Stimulated activated CD4-positive, alpha-beta T cell treated with anti-CD3 and anti-CD28 coated beads, TNF-alpha, amount 100 ng/mL, for 48 hours (primary cell): ENCODE data around the gene STXBP1.

Experiments
- DNase-seq, 3 donors: peaks; one replicate each; pipeline ENCODE4 v3.0.0-alpha.2; 2020; ENCODE audit warnings: low read depth in 3 of 3

Gene STXBP1

GRCh38 chr9:127652733-127653132 lies 40.7 kb downstream of the STXBP1 start:
- DNase-seq: no peak

- no peak for DNase-seq
Observed at GRCh38 chr9:127654619-127655018, 42.5 kb downstream of the STXBP1 start.

DNA sequence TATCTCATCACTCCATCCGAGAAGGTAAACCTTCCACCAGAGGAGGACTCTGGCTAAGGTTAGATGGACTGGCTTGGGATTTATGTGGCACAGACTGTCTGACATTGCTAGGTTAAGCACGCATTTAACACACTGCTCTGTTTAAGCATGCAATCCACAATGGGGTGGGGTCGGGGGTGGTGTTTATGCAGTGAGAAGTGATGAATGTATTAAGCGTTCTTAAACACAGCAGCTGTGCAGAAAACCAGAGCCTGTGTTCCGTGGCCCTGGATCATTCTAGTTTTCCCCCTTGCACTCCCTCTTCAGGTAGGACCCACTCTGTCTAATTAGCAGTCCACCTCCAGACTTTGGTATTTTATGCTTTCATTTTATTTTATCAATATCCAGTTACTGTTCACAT lies 46.4 kb downstream of the STXBP1 start:
- no peak for DNase-seq

GRCh38 chr9:127660886-127661741 lies 49.0 kb downstream of the STXBP1 start:
- DNase-seq: no peak

GRCh38 chr9:127662617-127663016 lies 50.5 kb downstream of the STXBP1 start:
- no peak for DNase-seq

- DNase-seq: no peak
Observed at GRCh38 chr9:127664324-127664677, 52.2 kb downstream of the STXBP1 start.

GRCh38 chr9:127664678-127665507 lies 52.8 kb downstream of the STXBP1 start:
- DNase-seq: no peak

GRCh38 chr9:127667127-127667844 lies 55.2 kb downstream of the STXBP1 start:
- DNase-seq: no peak

- no peak for DNase-seq
Observed at GRCh38 chr9:127667906-127668305, 55.8 kb downstream of the STXBP1 start.

GRCh38 chr9:127673234-127673633 lies 61.2 kb downstream of the STXBP1 start:
- no peak for DNase-seq

- no peak for DNase-seq
Observed at GRCh38 chr9:127676638-127677037, 64.6 kb downstream of the STXBP1 start.

- DNase-seq: no peak
Observed at GRCh38 chr9:127679506-127679905, 67.4 kb downstream of the STXBP1 start.

GRCh38 chr9:127680226-127680625 lies 68.1 kb downstream of the STXBP1 start:
- DNase-seq: no peak

DNA sequence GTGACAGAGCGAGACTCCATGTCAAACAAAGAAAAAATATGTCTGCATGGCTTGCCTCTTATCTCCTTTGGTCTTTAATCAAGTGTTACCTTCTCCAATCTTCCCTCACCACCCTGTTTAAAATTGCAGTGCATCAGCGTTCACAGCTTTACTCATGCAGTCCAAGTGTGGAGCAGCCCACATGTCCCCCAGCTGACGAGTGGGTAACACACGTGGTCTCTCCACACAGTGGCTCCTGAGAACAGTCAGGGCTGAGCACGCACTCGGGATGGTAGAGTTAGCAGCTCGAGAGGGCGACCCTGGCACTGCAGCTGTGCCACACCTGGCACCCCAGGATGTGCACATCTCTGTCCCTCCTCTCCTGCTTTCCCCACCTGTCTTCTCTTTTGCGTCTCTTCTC lies 68.8 kb downstream of the STXBP1 start:
- DNase-seq: no peak

- no peak for DNase-seq
Observed at GRCh38 chr9:127682351-127683136, 70.5 kb downstream of the STXBP1 start.

- DNase-seq: no peak
Observed at GRCh38 chr9:127683723-127684122, 71.6 kb downstream of the STXBP1 start.

- DNase-seq: no peak
Observed at GRCh38 chr9:127684576-127684975, 72.5 kb downstream of the STXBP1 start.

DNA sequence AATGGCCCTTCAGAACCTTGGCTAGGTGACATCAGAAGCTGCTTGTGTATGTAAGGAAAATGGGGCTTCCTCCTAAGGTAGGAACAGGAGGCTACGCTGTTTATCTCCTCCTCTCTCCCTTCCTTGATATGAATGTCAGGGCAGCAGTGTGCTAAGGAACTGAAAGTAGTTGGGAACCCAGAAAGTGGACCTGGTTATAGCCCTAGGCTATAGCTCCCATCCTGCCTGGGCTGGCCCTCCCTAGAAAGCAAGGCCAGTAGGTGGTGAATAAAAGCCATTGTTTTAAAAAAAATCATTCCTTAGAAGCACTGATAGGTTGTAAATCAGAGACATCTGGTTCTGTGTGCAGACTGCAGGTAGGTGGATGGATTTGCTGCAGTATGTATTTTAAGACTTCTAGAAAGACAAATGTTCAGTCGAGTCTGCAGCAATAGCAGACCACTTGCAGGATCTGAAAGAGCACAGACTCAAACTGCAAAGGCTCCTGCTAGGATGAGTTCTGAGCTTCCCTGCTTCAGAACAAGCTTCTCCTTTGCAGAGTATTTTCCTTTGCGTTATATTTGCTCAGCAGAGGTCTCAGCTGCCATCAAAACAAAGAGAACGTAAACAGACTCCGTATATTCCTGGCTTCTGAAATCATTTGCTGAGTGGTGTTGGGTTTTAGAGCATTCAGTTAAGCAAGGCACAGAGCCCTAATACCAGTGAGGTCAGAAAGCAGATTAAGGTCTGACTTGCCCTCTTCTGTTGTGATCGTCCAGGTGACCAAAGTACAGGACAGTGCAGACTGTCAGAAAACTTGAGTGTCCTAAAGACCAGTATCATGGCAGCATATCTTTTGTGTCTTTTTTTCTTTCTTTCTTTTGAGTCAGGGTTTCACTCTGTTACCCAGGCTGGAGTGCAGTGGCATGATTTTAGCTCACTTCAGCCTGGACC lies 74.7 kb downstream of the STXBP1 start:
- no peak for DNase-seq

- no peak for DNase-seq
Observed at GRCh38 chr9:127689329-127690000, 77.4 kb downstream of the STXBP1 start.

GRCh38 chr9:127690735-127691134 lies 78.7 kb downstream of the STXBP1 start:
- DNase-seq: no peak
